MM.1S (cell line): ENCODE data around the gene AK4.
"Not testable (repeated sequence)": the region's sequence is repeated elsewhere in the genome, so short reads cannot be mapped to it uniquely, and the experiment has no call there.

Experiments
- DNase-seq: peaks from one replicate; pipeline ENCODE4 v3.0.0-alpha.2; 2015
- H2AFZ ChIP-seq: fragments of 300-600 bp; sonication (generic); 2 replicates; pipeline ENCODE4 v1.6.0; 2016; ENCODE audit warnings: antibody characterized with exemption, low read length
- H3F3A ChIP-seq: fragments of 300-600 bp; sonication (generic); 2 replicates; pipeline ENCODE4 v1.6.1; 2016; ENCODE audit warnings: mild to moderate bottlenecking, antibody characterized with exemption, low read length, moderate library complexity, mixed read lengths; ENCODE audit not compliant: insufficient read depth
- H3K27ac ChIP-seq: fragments of 300-600 bp; sonication (generic); 2 replicates; pipeline ENCODE4 v1.5.1; 2016; ENCODE audit warnings: mild to moderate bottlenecking, low read length
- H3K27me3 ChIP-seq: fragments of 300-600 bp; sonication (generic); replicated peaks from 2 replicates; pipeline ENCODE4 v1.6.0; 2016; ENCODE audit warnings: low read length; ENCODE audit not compliant: insufficient read depth
- H3K36me3 ChIP-seq: fragments of 300-600 bp; sonication (generic); replicated peaks from 2 replicates; pipeline ENCODE4 v1.6.1; 2016; ENCODE audit warnings: mild to moderate bottlenecking, low read length, mixed read lengths; ENCODE audit not compliant: insufficient read depth
- H3K4me1 ChIP-seq: fragments of 300-600 bp; sonication (generic); 2 replicates; pipeline ENCODE4 v1.6.1; 2016; ENCODE audit warnings: low read length, mixed read lengths
- H3K4me2 ChIP-seq: fragments of 300-600 bp; sonication (generic); 2 replicates; pipeline ENCODE4 v1.6.0; 2016; ENCODE audit warnings: low read depth, low read length
- H3K4me3 ChIP-seq: fragments of 300-600 bp; sonication (generic); 2 replicates; pipeline ENCODE4 v1.5.1; 2016; ENCODE audit warnings: low read length, mixed read lengths
- H3K79me2 ChIP-seq: fragments of 300-600 bp; sonication (generic); 2 replicates; pipeline ENCODE4 v1.6.1; 2016; ENCODE audit warnings: mixed run types, low read length, mixed read lengths
- H3K9ac ChIP-seq: fragments of 300-600 bp; sonication (generic); 2 replicates; pipeline ENCODE4 v1.6.1; 2016; ENCODE audit warnings: low read length, mixed read lengths
- H3K9me2 ChIP-seq: fragments of 300-600 bp; sonication (generic); replicated peaks from 2 replicates; pipeline ENCODE4 v1.6.1; 2016; ENCODE audit warnings: mild to moderate bottlenecking, low read length, mixed read lengths; ENCODE audit not compliant: insufficient read depth
- H3K9me3 ChIP-seq: fragments of 300-600 bp; sonication (generic); replicated peaks from 2 replicates; pipeline ENCODE4 v1.6.1; 2016; ENCODE audit warnings: mild to moderate bottlenecking, low read length, mixed read lengths; ENCODE audit not compliant: insufficient read depth
- H4K20me1 ChIP-seq: fragments of 300-600 bp; sonication (generic); 2 replicates; pipeline ENCODE4 v1.6.1; 2016; ENCODE audit warnings: mild to moderate bottlenecking, low read length, moderate library complexity, mixed read lengths; ENCODE audit not compliant: insufficient read depth
- CTCF ChIP-seq: fragments of 300-600 bp; sonication (generic); IDR thresholded peaks from 2 replicates; pipeline ENCODE4 v1.5.1; 2016; ENCODE audit warnings: antibody characterized with exemption, low read length, mixed read lengths
- EZH2 ChIP-seq: fragments of 300-600 bp; sonication (generic); optimal IDR thresholded peaks from 2 replicates; pipeline ENCODE3; 2017; ENCODE audit warnings: low read depth, mild to moderate bottlenecking, antibody characterized with exemption, low read length, mixed read lengths
- EZH2phosphoT487 ChIP-seq: fragments of 300-600 bp; sonication (generic); IDR thresholded peaks from 2 replicates; pipeline ENCODE4 v1.6.1; 2018; ENCODE audit warnings: antibody characterized with exemption, low read length

Gene AK4

GRCh38 chr1:65157546-65157941 lies 9.5 kb downstream of the AK4 start:
- no peaks in the 10 kb centered on the region for H3K4me1 ChIP-seq
- H3K79me2 ChIP-seq = no peaks in the 10 kb centered on the region
- no peaks in the 10 kb centered on the region for H4K20me1 ChIP-seq
- no peak for TF ChIP-seq EZH2phosphoT487
- no peak for TF ChIP-seq CTCF
- TF ChIP-seq EZH2 = no peak
- H3K36me3 ChIP-seq = no peaks in the 10 kb centered on the region
- H3K9me3 ChIP-seq = no peaks in the 10 kb centered on the region
- H3K9ac ChIP-seq = no peak overlapping the region
- no peak for DNase-seq
- H3K27me3 ChIP-seq = no peaks in the 10 kb centered on the region
- no peak overlapping the region for H3K4me3 ChIP-seq
- no peaks in the 10 kb centered on the region for H3K9me2 ChIP-seq
- H2AFZ ChIP-seq = no peak overlapping the region
- H3K4me2 ChIP-seq = no peak overlapping the region
- H3K27ac ChIP-seq = no peak overlapping the region
- no peaks in the 10 kb centered on the region for H3F3A ChIP-seq

- H3K9ac ChIP-seq, H3K4me2 ChIP-seq: not testable (repeated sequence)
Observed at GRCh38 chr1:65159291-65159688, 11.3 kb downstream of the AK4 start.

GRCh38 chr1:65159801-65160523 lies 12.0 kb downstream of the AK4 start:
- no peaks in the 10 kb centered on the region for H4K20me1 ChIP-seq
- H3K9me2 ChIP-seq = no peaks in the 10 kb centered on the region
- H3K4me1 ChIP-seq = no peaks in the 10 kb centered on the region
- no peaks in the 10 kb centered on the region for H3K79me2 ChIP-seq
- no peaks in the 10 kb centered on the region for H3F3A ChIP-seq
- H3K4me2 ChIP-seq = no peak overlapping the region
- no peaks in the 10 kb centered on the region for H3K9me3 ChIP-seq
- no peak for DNase-seq
- no peaks in the 10 kb centered on the region for H3K27me3 ChIP-seq
- no peaks in the 10 kb centered on the region for H3K36me3 ChIP-seq
- no peak overlapping the region for H3K9ac ChIP-seq
- no peak overlapping the region for H2AFZ ChIP-seq
- no peak for TF ChIP-seq EZH2
- no peak for TF ChIP-seq CTCF
- TF ChIP-seq EZH2phosphoT487 = no peak
- no peak overlapping the region for H3K27ac ChIP-seq
- no peak overlapping the region for H3K4me3 ChIP-seq

More at GRCh38 chr1:65159291-65159688, 11.3 kb downstream of the AK4 start:
- not testable (repeated sequence) for H3K79me2 ChIP-seq, H4K20me1 ChIP-seq, H3K36me3 ChIP-seq, H3K27ac ChIP-seq, H3K4me3 ChIP-seq, H3K27me3 ChIP-seq, DNase-seq, H2AFZ ChIP-seq, H3K9me3 ChIP-seq, H3F3A ChIP-seq, H3K4me1 ChIP-seq, H3K9me2 ChIP-seq

GRCh38 chr1:65163201-65163805 lies 15.3 kb downstream of the AK4 start:
- Histone ChIP-seq H2AFZ (no peak overlapping the region), H4K20me1 (no peaks in the 10 kb centered on the region), H3K27me3 (no peaks in the 10 kb centered on the region), H3K9me3 (no peaks in the 10 kb centered on the region), H3K9me2 (no peaks in the 10 kb centered on the region), H3F3A (no peaks in the 10 kb centered on the region), H3K79me2 (no peaks in the 10 kb centered on the region), H3K27ac (no peak overlapping the region), H3K4me2 (no peak overlapping the region), H3K9ac (no peak overlapping the region), H3K4me3 (no peak overlapping the region), H3K4me1 (no peaks in the 10 kb centered on the region), H3K36me3 (no peaks in the 10 kb centered on the region)
- DNase-seq = no peak
- TF ChIP-seq EZH2 = no peak
- no peak for TF ChIP-seq CTCF
- TF ChIP-seq EZH2phosphoT487 = no peak

GRCh38 chr1:65164101-65164500 lies 16.1 kb downstream of the AK4 start:
- not testable (repeated sequence) for H3K4me1 ChIP-seq, H3K36me3 ChIP-seq, H3K4me3 ChIP-seq, H3K9me2 ChIP-seq, H3K79me2 ChIP-seq, H3F3A ChIP-seq, H3K9ac ChIP-seq, H3K4me2 ChIP-seq, DNase-seq, H3K27me3 ChIP-seq, H3K9me3 ChIP-seq, H4K20me1 ChIP-seq, H2AFZ ChIP-seq, H3K27ac ChIP-seq
